Activated CD4-positive, alpha-beta T cell treated with anti-CD3 and anti-CD28 coated beads for 4 hours (primary cell): Measurements from ENCODE around the gene OCA2.
"Not testable (repeated sequence)": the region's sequence is repeated elsewhere in the genome, so short reads cannot be mapped to it uniquely, and the experiment has no call there.

Experiments
- DNase-seq, 2 donors: peaks; one replicate each; pipeline ENCODE4 v3.0.0-alpha.2; 2020

OCA2 gene

GRCh38 chr15:27752691-27753090 lies 346.4 kb downstream of the OCA2 start:
- DNase-seq, result no peak

GRCh38 chr15:27747997-27748396 lies 351.1 kb downstream of the OCA2 start:
- no peak for DNase-seq

- DNase-seq, result no peak
Measured at GRCh38 chr15:27746401-27746955, 352.6 kb downstream of the OCA2 start.

- DNase-seq, result no peak
Measured at GRCh38 chr15:27744641-27745040, 354.5 kb downstream of the OCA2 start.

DNA sequence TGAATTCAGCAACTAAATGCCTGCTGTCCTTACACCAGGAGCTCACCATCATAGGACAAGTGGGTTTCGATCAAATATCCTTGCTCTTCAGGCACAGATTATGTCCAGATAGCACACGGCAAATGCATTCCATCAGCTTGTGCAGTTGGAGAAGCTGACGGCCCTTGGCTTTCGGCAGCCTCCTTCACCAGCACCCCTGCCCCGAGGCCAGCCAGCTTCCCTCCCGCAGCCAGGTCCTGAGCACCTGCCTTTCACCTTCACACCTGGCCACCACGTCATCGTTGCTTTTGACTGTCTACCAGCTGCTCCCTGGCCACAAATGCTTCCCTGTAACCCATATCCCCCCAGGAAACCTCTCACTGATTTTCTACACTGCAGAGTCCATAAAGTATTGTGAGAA lies 355.5 kb downstream of the OCA2 start:
- DNase-seq, result no peak

DNA sequence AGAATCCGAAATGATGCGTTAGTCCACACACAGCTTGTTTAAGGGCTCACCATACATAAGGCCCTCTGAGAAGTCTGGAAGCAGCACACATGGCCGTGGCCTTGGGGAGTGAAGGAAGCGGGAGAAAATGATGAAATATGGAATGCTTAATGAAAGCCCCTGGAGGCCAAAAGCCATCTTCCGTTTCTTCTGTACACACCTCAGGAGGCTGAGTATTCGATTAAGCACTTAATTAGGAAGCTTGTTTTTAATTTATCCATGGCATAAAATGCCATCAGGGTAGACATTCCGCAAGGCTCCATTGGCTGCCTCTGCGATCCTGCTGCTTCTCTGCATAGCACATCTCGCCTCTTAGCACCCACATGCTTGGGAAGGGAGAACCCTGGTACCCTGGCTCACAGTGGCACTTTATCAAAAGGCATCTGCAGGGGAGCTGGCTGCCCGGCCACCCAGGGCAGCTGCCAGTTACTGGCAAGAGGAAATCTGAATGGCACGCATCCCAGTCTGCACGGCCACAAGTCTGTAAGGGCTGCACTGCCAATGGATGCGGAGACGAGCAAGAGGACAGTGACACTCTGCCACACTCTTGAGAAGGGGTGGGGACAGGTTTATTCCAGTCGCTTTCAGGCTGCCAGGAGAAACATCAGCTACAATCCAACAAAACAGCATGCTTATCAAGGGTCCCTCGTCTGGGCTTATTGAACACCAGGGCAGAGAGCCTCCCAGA lies 356.2 kb downstream of the OCA2 start:
- no peak for DNase-seq

DNA sequence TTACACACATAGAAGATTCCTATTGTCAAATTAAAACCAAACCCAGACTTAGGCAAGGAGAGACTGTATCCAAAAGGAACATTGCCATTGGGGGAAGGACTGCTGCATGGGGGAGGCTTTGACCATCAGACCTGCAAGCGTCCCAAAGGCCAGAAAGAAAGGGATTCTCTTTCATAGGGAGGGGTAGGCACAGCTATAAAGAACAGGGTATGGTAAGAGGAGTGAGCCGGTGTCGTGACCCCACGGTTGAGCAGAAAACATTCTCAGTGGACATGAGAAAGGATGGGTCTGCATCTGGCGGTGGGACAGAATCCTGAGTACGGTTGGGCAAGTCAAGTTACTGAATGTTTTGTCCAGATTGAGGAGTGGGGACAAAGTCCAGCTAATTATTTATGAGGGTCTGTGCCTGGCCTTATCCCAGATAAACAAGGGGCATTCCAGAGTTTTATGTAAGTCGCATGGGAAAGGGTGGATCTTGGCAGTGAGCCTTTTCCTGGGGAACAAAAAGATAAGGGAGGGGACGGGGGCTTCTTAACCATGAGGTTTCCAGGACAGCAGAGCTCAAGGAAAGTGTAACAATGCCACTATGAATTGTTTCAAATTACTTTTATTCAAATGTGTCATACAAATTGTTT lies 357.8 kb downstream of the OCA2 start:
- DNase-seq, result no peak

DNA sequence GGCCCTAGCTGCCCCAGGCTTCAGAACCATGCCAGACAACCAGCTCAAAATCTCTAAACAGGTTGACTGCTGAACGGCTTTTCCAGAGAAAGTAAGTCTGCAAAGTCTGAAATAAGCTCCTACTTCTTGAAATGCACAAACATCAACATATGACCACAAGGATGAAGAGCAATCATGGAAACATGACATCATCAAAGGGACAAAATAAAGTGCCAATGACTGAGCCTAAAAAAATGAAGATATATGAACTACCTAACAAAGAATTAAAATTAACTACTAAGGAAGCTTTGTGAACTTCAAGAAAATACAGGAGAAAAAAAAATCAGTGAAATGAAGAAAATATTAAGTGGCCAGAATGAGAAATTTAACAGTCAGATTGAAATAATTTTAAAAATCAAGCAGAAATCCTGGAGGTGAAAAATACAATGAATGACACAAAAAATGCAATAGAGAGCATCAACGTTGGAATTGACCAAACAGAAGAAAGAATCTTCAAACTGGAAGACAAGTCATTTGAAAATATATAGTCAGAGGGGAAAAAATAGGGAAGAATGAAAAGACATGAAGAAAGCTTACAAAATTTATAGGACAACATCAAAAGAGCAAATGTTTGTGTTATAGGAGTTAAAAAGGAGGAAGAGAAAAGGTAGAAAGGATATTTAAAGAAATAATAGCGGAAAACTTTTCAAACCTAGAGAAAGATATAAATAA lies 364.2 kb downstream of the OCA2 start:
- DNase-seq, result no peak

DNA sequence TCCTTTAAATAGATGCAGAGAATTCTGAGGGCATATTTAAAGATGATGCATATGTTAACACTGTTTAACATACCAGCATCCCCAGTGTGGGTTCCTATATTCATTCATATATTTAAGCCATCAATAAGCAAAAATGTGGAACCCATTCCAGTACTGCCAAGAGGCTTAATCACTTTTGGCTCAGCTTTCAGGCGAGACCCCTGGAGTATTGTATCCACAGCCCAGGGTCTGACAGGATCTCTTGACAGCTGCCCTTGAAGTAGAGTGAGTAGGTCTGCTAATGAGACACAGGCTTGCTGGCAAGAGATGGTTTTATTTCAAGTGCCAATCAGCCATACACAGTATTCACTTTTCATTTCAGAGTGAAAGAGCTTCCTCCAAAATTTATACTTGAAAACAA lies 367.3 kb downstream of the OCA2 start:
- no peak for DNase-seq

DNA sequence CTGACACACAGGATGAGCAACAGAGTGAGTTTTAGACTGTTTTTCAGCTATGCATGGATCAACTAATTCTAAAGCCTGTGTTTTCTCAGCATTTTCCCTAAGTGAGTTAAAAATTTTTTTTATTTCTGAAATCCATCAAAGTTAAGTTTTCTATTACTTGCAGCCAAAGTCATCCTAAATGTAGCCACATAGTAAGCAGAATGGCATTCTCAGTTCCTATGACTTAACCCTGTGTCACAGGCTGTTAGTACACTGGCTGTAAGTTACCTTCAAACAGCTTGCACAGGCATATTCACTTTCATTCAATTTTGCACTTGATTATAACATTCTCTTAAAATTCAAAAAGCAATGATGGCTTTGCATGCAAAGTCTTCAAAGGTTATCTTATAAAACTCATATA lies 368.2 kb downstream of the OCA2 start:
- DNase-seq, result no peak

GRCh38 chr15:27725731-27726130 lies 373.4 kb downstream of the OCA2 start:
- DNase-seq, result no peak

GRCh38 chr15:27723821-27724220 lies 375.3 kb downstream of the OCA2 start:
- no peak for DNase-seq

DNA sequence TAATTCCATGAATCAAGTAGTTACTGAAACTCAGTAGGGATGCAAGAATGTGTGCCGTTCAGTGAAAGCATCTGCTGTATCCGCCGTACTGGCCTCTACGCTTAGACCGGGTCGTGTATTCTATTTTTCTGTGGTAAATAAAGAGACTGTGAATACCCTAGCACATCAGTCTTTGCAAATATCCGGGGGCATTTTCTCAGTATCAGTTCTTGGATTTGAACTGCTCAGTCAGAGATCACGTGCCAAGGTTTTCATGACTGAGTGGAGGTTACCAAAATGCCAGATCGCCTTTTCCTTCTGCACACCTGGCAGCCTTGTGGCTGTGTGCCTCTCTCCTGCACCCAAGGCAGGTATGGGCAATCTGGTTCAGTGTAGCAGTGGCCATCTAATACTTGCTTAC lies 377.0 kb downstream of the OCA2 start:
- DNase-seq, result no peak

GRCh38 chr15:27714675-27715074 lies 384.4 kb downstream of the OCA2 start:
- DNase-seq, result no peak

DNA sequence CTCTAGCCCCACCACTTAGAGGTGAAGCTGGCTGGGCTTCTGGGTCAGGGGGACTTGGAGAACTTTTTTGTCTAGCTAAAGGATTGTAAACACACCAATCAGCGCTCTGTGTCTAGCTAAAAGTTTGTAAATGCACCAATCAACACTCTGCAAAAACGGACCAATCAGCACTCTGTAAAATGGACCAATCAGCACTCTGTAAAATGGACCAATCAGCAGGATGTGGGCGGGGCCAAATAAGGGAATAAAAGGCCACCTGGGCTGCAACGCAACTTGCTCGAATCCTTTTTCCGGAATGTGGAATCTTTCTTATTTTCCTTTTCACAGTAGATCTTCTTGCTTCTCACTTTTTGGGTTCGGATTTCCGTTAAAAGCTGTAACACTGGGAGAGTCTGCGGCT lies 385.3 kb downstream of the OCA2 start:
- not testable (repeated sequence) for DNase-seq

- no peak for DNase-seq
Measured at GRCh38 chr15:27707257-27707656, 391.9 kb downstream of the OCA2 start.

GRCh38 chr15:27706300-27706699 lies 392.8 kb downstream of the OCA2 start:
- DNase-seq, result no peak

GRCh38 chr15:27705056-27705455 lies 394.1 kb downstream of the OCA2 start:
- DNase-seq, result no peak
